ENCODE measurements around the gene PKP3. TPM values are rescaled to one million over a fixed set of nuclear protein-coding genes. Genes with fewer than 3 reads are reported as not detected.

PKP3 gene
- total and polyA plus RNA-seq, 2 donors from 2014 or later = 1.9 to 3.6 TPM

DNA sequence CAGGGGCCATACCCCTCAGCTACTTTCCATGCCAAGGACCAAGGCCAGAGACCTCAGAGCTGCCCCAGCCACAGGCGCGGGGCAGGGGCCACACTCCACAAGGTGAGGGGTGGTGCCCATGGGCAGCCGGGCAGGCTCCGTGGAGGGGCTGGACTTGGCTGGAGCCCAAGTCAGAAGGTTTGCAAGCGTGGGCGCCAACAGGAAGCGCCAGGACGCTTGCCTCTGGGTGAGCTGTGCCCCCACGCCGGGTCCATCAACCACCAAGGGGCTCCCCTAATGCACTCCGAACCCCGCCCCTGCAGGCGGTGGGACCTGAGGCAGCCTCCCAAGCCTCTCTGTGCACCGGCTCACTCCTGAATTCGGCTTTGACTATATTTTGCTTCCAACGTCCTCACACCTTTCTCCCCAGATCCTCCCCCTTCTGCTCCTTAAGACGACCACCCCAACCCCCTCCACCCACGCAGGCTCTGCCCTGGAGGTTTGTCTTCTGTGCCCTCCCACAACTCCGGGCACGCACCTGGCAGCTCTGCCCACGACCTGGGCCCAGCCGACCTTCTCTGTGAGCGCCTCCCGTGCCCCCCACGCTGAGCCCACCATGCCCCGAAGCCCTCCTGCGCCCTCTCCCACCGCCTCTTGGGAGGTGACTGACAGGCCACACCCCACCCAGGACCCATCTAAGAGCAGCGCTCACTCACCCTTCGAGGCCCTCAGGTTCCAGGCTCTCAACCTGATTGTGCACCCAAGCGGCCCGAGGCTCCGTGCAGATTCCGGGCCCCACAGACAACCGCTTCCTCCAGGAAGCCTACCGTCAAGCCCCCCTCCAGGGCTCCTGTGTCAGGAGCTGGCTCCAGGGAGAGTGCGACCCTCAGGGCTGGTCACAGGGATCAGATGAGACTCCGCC, 2.6 kb upstream of the PKP3 start:
- FAIRE-seq (no peak), DNase-seq (no peak)
- peaks cover 0 to 11% (median 0%) of the 10 kb centered on the region in 3 donors for H3K9me3 ChIP-seq (ENCODE audit: control insufficient read depth in 2 of 3, insufficient read depth in 1 of 3, low read length in 3 of 3)
- H3K36me3 ChIP-seq (ENCODE audit: control insufficient read depth in 2 of 3, insufficient read depth in 3 of 3, low read length in 3 of 3) = no peaks in the 10 kb centered on the region
- intact Hi-C loops (cut with DNase I) = no loop called here
- no peaks in the 10 kb centered on the region for H3K4me1 ChIP-seq (ENCODE audit: control insufficient read depth in 2 of 3, insufficient read depth in 2 of 3, low read depth in 1 of 3, low read length in 3 of 3)
- H3K9ac ChIP-seq (ENCODE audit: low read length in 3 of 3) = no peak overlapping the region
- H3K4me3 ChIP-seq (ENCODE audit: low read length in 3 of 3) = no peak overlapping the region
- no peaks in the 10 kb centered on the region for H3K27me3 ChIP-seq (ENCODE audit: control insufficient read depth, insufficient read depth, low read length)
- TF ChIP-seq, protein P1, sequence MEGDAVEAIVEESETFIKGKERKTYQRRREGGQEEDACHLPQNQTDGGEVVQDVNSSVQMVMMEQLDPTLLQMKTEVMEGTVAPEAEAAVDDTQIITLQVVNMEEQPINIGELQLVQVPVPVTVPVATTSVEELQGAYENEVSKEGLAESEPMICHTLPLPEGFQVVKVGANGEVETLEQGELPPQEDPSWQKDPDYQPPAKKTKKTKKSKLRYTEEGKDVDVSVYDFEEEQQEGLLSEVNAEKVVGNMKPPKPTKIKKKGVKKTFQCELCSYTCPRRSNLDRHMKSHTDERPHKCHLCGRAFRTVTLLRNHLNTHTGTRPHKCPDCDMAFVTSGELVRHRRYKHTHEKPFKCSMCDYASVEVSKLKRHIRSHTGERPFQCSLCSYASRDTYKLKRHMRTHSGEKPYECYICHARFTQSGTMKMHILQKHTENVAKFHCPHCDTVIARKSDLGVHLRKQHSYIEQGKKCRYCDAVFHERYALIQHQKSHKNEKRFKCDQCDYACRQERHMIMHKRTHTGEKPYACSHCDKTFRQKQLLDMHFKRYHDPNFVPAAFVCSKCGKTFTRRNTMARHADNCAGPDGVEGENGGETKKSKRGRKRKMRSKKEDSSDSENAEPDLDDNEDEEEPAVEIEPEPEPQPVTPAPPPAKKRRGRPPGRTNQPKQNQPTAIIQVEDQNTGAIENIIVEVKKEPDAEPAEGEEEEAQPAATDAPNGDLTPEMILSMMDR (IDR thresholded peaks at IDR 0.05; ENCODE audit: borderline replicate concordance, extremely low read depth, insufficient read depth) = no peak
- no peak overlapping the region for H3K27ac ChIP-seq (ENCODE audit: low read depth in 2 of 2, low read length in 2 of 2)

DNA sequence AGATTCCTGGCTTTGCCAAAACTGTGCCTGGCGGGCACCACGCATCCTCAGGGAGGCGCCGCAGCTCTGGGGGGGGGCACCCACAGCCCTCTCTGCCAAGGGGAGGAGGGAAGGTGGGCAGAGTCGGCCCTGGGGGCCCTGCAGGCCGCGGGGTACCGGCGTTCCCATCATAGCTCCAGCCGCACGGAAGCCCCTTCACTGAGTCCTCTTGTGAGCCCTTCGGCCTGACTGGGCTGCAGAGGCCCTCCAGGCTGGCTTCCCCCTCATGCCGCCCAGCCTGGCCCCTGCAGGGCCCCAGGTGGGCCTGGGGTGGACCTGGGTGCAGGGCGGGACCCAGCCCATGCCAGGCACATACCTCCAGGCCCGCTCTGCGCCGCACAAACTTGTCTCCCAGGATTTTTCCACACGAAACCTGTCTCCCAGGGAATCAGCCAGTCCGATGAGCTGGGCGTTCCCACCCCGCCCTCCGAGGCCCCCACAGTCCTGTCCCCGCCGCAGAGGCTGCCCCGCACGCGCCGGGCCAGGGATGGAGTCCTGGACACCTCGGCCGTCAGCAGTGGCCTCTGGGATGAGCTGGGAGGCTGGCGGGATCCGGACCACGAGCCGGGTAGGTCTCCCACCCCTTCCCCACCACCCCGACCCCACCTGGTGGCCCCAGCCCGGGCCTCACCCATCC, 1.8 kb upstream of the PKP3 start:
- Histone ChIP-seq H3K27me3 (ENCODE audit: control insufficient read depth, insufficient read depth, low read length) (no peaks in the 10 kb centered on the region), H3K9ac (ENCODE audit: low read length in 3 of 3) (no peak overlapping the region), H3K36me3 (ENCODE audit: control insufficient read depth in 2 of 3, insufficient read depth in 3 of 3, low read length in 3 of 3) (no peaks in the 10 kb centered on the region), H3K9me3 (ENCODE audit: control insufficient read depth in 2 of 3, insufficient read depth in 1 of 3, low read length in 3 of 3) (peaks cover 0 to 2% (median 0%) of the 10 kb centered on the region in 3 donors), H3K4me3 (ENCODE audit: low read length in 3 of 3) (no peak overlapping the region), H3K4me1 (ENCODE audit: control insufficient read depth in 2 of 3, insufficient read depth in 2 of 3, low read depth in 1 of 3, low read length in 3 of 3) (no peaks in the 10 kb centered on the region), H3K27ac (ENCODE audit: low read depth in 2 of 2, low read length in 2 of 2) (no peak overlapping the region)
- DNase-seq = no peak
- TF ChIP-seq, protein P1 (IDR thresholded peaks at IDR 0.05; ENCODE audit: borderline replicate concordance, extremely low read depth, insufficient read depth) = no peak
- intact Hi-C loops (cut with DNase I) = no loop called here
- no peak for FAIRE-seq

DNA sequence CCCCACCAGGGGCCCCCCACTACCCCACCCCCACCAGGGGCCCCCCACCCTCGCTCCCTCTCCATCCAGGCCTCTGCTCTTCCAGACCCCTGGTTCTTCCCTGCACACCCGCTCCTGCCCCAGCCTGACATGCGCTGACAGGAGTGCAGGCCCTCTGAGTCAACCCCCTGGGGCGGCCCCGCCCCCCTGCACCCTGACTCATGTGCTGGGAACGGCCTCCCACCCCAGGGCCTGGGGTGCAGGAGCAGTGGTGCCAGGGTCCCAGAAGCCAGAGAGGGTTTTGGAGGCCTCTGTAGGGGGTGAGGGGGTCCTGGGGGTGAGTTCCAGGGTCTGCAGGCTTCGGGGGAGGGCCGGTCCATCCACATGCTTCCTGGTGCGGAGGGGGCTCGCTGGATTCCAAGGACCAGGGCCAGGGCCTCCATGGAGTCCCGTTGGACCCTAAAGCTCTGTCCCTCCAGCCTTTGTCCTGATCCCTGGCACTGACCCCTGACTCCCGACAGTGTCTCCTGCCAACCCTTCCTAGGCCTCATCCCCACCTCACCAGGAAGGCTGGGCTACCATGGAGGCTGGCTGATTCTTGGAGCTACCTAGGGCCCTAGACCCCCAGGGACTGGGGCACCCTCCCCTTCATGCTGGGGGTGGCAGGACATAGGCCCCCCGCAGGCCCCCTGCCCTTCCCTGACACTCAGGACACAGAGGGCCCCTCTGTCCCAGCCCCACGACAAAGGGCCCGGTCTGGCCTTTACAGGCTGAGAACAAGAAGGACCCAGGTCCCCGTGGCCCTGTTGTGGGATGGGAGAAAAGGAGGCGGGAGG, 583 bp upstream of the PKP3 start:
- H3K9ac ChIP-seq (ENCODE audit: low read length in 3 of 3) = no peak overlapping the region
- FAIRE-seq = no peak

More for the DNA sequence above, 583 bp upstream of the PKP3 start:
- Histone ChIP-seq H3K27me3 (ENCODE audit: control insufficient read depth, insufficient read depth, low read length) (no peaks in the 10 kb centered on the region), H3K4me3 (ENCODE audit: low read length in 3 of 3) (no peak overlapping the region), H3K4me1 (ENCODE audit: control insufficient read depth in 2 of 3, insufficient read depth in 2 of 3, low read depth in 1 of 3, low read length in 3 of 3) (no peaks in the 10 kb centered on the region), H3K9me3 (ENCODE audit: control insufficient read depth in 2 of 3, insufficient read depth in 1 of 3, low read length in 3 of 3) (no peaks in the 10 kb centered on the region), H3K27ac (ENCODE audit: low read depth in 2 of 2, low read length in 2 of 2) (no peak overlapping the region), H3K36me3 (ENCODE audit: control insufficient read depth in 2 of 3, insufficient read depth in 3 of 3, low read length in 3 of 3) (no peaks in the 10 kb centered on the region)
- no peak for DNase-seq
- intact Hi-C loops (cut with DNase I) = no loop called here
- TF ChIP-seq, protein P1 (IDR thresholded peaks at IDR 0.05; ENCODE audit: borderline replicate concordance, extremely low read depth, insufficient read depth) = no peak
